ENCODE results near the gene MLPH.

Gene MLPH

GRCh38 chr2:237474931-237475703 is 11.9 kb upstream of the MLPH start:
- no peaks in the 10 kb centered on the region for H3K79me1 ChIP-seq (ENCODE audit: low read depth, low read length)
- peak overlapping the region; percentile 58 to 88 for H3K4me3 ChIP-seq (ENCODE audit: low read length in 2 of 2)
- H4K91ac ChIP-seq (ENCODE audit: low read depth, low read length, poor library complexity) = no peak overlapping the region
- H3K4me2 ChIP-seq (ENCODE audit: insufficient read depth, low read length, poor library complexity, severe bottlenecking) = peak overlapping the region; percentile 75
- peak overlapping the region; percentile 82 for H3K9ac ChIP-seq (ENCODE audit: low read depth, low read length, poor library complexity)
- H3K14ac ChIP-seq (ENCODE audit: low read length) = no peak overlapping the region
- H2BK120ac ChIP-seq (ENCODE audit: low read depth, low read length) = no peak overlapping the region
- H3K23ac ChIP-seq (ENCODE audit: low read depth, low read length, poor library complexity) = no peak overlapping the region
- peak overlapping the region; percentile 67 for H3K27ac ChIP-seq (replicated peaks; ENCODE audit: low read length)
- peak overlapping the region; percentile 54 for H2BK5ac ChIP-seq (ENCODE audit: low read length)
- H4K8ac ChIP-seq (ENCODE audit: low read depth, low read length) = peak overlapping the region; percentile 29
- peak overlapping the region; percentile 41 for H2AK5ac ChIP-seq (ENCODE audit: low read depth, low read length)
- H3K4me1 ChIP-seq (ENCODE audit: control insufficient read depth in 2 of 2, insufficient read depth in 1 of 2, low read depth in 1 of 2, low read length in 2 of 2) = peaks cover 3 to 7% of the 10 kb centered on the region in 2 donors
- H2BK12ac ChIP-seq (ENCODE audit: low read length) = no peak overlapping the region
- H3K4ac ChIP-seq (ENCODE audit: low read length) = peak overlapping the region; percentile 7
- peak; percentile 76 for DNase-seq (ENCODE audit: low spot score)
- H2AFZ ChIP-seq (ENCODE audit: low read length) = peak overlapping the region; percentile 95
- H3K36me3 ChIP-seq (replicated peaks in 1 of 2; ENCODE audit: control insufficient read depth in 2 of 2, insufficient read depth in 2 of 2, low read length in 2 of 2) = no peaks in the 10 kb centered on the region
- peaks cover 0 to 26% (median 14%) of the 10 kb centered on the region in 3 experiments for H3K27me3 ChIP-seq (ENCODE audit: control insufficient read depth in 3 of 3, insufficient read depth in 3 of 3, low read depth in 1 of 3, low read length in 3 of 3)
- no peaks in the 10 kb centered on the region for H3K9me3 ChIP-seq (replicated peaks in 1 of 2; ENCODE audit: control insufficient read depth in 2 of 2, insufficient read depth in 1 of 2, low read depth in 1 of 2, low read length in 2 of 2)
- WGBS, 2 donors (ENCODE audit: extremely low coverage in 2 of 2, insufficient read length in 2 of 2, insufficient replicate concordance in 1 of 2) = no CpG with 5 or more reads among the region's 79 CpGs
- peak overlapping the region; percentile 95 for H3K18ac ChIP-seq (ENCODE audit: low read length)
- H2BK15ac ChIP-seq (ENCODE audit: low read length) = no peak overlapping the region

GRCh38 chr2:237475704-237476141 is 11.3 kb upstream of the MLPH start:
- no peaks in the 10 kb centered on the region for H3K79me1 ChIP-seq (ENCODE audit: low read depth, low read length)
- no peak overlapping the region for H4K8ac ChIP-seq (ENCODE audit: low read depth, low read length)
- peak overlapping the region; percentile 75 for H3K4me2 ChIP-seq (ENCODE audit: insufficient read depth, low read length, poor library complexity, severe bottlenecking)
- no peak overlapping the region for H2BK120ac ChIP-seq (ENCODE audit: low read depth, low read length)
- H3K27me3 ChIP-seq (ENCODE audit: control insufficient read depth in 3 of 3, insufficient read depth in 3 of 3, low read depth in 1 of 3, low read length in 3 of 3) = peaks cover 0 to 32% (median 11%) of the 10 kb centered on the region in 3 experiments
- no peak overlapping the region for H2BK12ac ChIP-seq (ENCODE audit: low read length)
- H2AFZ ChIP-seq (ENCODE audit: low read length) = peak overlapping the region; percentile 95
- H3K4ac ChIP-seq (ENCODE audit: low read length) = no peak overlapping the region
- no CpG with 5 or more reads among the region's 17 CpGs for WGBS, 2 donors (ENCODE audit: extremely low coverage in 2 of 2, insufficient read length in 2 of 2, insufficient replicate concordance in 1 of 2)
- H2BK15ac ChIP-seq (ENCODE audit: low read length) = no peak overlapping the region
- DNase-seq (ENCODE audit: low spot score) = peak; percentile 21
- H3K14ac ChIP-seq (ENCODE audit: low read length) = no peak overlapping the region
- H3K36me3 ChIP-seq (replicated peaks in 1 of 2; ENCODE audit: control insufficient read depth in 2 of 2, insufficient read depth in 2 of 2, low read length in 2 of 2) = no peaks in the 10 kb centered on the region
- no peak overlapping the region for H3K9ac ChIP-seq (ENCODE audit: low read depth, low read length, poor library complexity)
- H3K4me3 ChIP-seq (ENCODE audit: low read length in 2 of 2) = peak overlapping the region; percentile 58 to 74
- no peak overlapping the region for H2AK5ac ChIP-seq (ENCODE audit: low read depth, low read length)
- H3K9me3 ChIP-seq (replicated peaks in 1 of 2; ENCODE audit: control insufficient read depth in 2 of 2, insufficient read depth in 1 of 2, low read depth in 1 of 2, low read length in 2 of 2) = no peaks in the 10 kb centered on the region
- H4K91ac ChIP-seq (ENCODE audit: low read depth, low read length, poor library complexity) = no peak overlapping the region
- H3K23ac ChIP-seq (ENCODE audit: low read depth, low read length, poor library complexity) = no peak overlapping the region
- peak overlapping the region; percentile 63 for H3K18ac ChIP-seq (ENCODE audit: low read length)
- peaks cover 3 to 7% of the 10 kb centered on the region in 2 donors for H3K4me1 ChIP-seq (ENCODE audit: control insufficient read depth in 2 of 2, insufficient read depth in 1 of 2, low read depth in 1 of 2, low read length in 2 of 2)
- H2BK5ac ChIP-seq (ENCODE audit: low read length) = no peak overlapping the region
- H3K27ac ChIP-seq (replicated peaks; ENCODE audit: low read length) = no peak overlapping the region

GRCh38 chr2:237478095-237478494 is 9.0 kb upstream of the MLPH start:
- peaks cover 3 to 7% of the 10 kb centered on the region in 2 donors for H3K4me1 ChIP-seq (ENCODE audit: control insufficient read depth in 2 of 2, insufficient read depth in 1 of 2, low read depth in 1 of 2, low read length in 2 of 2)
- no peak overlapping the region for H2BK5ac ChIP-seq (ENCODE audit: low read length)
- H3K27ac ChIP-seq (replicated peaks; ENCODE audit: low read length) = no peak overlapping the region
- no CpG with 5 or more reads among the region's 2 CpGs for WGBS, 2 donors (ENCODE audit: extremely low coverage in 2 of 2, insufficient read length in 2 of 2, insufficient replicate concordance in 1 of 2)
- H4K8ac ChIP-seq (ENCODE audit: low read depth, low read length) = no peak overlapping the region
- no peak overlapping the region for H3K4me2 ChIP-seq (ENCODE audit: insufficient read depth, low read length, poor library complexity, severe bottlenecking)
- no peak overlapping the region for H2BK120ac ChIP-seq (ENCODE audit: low read depth, low read length)
- DNase-seq (ENCODE audit: low spot score) = no peak
- H3K23ac ChIP-seq (ENCODE audit: low read depth, low read length, poor library complexity) = no peak overlapping the region
- no peak overlapping the region for H3K14ac ChIP-seq (ENCODE audit: low read length)
- no peaks in the 10 kb centered on the region for H3K79me1 ChIP-seq (ENCODE audit: low read depth, low read length)
- H3K36me3 ChIP-seq (replicated peaks in 1 of 2; ENCODE audit: control insufficient read depth in 2 of 2, insufficient read depth in 2 of 2, low read length in 2 of 2) = no peaks in the 10 kb centered on the region
- H2AFZ ChIP-seq (ENCODE audit: low read length) = no peak overlapping the region
- H3K4ac ChIP-seq (ENCODE audit: low read length) = no peak overlapping the region
- peaks cover 0 to 51% (median 11%) of the 10 kb centered on the region in 3 experiments for H3K27me3 ChIP-seq (ENCODE audit: control insufficient read depth in 3 of 3, insufficient read depth in 3 of 3, low read depth in 1 of 3, low read length in 3 of 3)
- no peaks in the 10 kb centered on the region for H3K9me3 ChIP-seq (replicated peaks in 1 of 2; ENCODE audit: control insufficient read depth in 2 of 2, insufficient read depth in 1 of 2, low read depth in 1 of 2, low read length in 2 of 2)
- no peak overlapping the region for H3K9ac ChIP-seq (ENCODE audit: low read depth, low read length, poor library complexity)
- no peak overlapping the region for H3K18ac ChIP-seq (ENCODE audit: low read length)
- H2BK12ac ChIP-seq (ENCODE audit: low read length) = no peak overlapping the region
- H2BK15ac ChIP-seq (ENCODE audit: low read length) = no peak overlapping the region
- no peak overlapping the region for H2AK5ac ChIP-seq (ENCODE audit: low read depth, low read length)
- no peak overlapping the region for H3K4me3 ChIP-seq (ENCODE audit: low read length in 2 of 2)
- H4K91ac ChIP-seq (ENCODE audit: low read depth, low read length, poor library complexity) = no peak overlapping the region

- H3K27me3 ChIP-seq (ENCODE audit: control insufficient read depth in 3 of 3, insufficient read depth in 3 of 3, low read depth in 1 of 3, low read length in 3 of 3) = peaks cover 0 to 55% (median 11%) of the 10 kb centered on the region in 3 experiments
- no peak overlapping the region for H2BK12ac ChIP-seq (ENCODE audit: low read length)
- DNase-seq (ENCODE audit: low spot score) = no peak
- H3K4me2 ChIP-seq (ENCODE audit: insufficient read depth, low read length, poor library complexity, severe bottlenecking) = no peak overlapping the region
- H3K14ac ChIP-seq (ENCODE audit: low read length) = no peak overlapping the region
- H2BK15ac ChIP-seq (ENCODE audit: low read length) = no peak overlapping the region
- no peak overlapping the region for H3K4me3 ChIP-seq (ENCODE audit: low read length in 2 of 2)
- WGBS, 2 donors (ENCODE audit: extremely low coverage in 2 of 2, insufficient read length in 2 of 2, insufficient replicate concordance in 1 of 2) = no CpG with 5 or more reads among the region's 3 CpGs
- H2BK120ac ChIP-seq (ENCODE audit: low read depth, low read length) = no peak overlapping the region
- H4K8ac ChIP-seq (ENCODE audit: low read depth, low read length) = no peak overlapping the region
- H3K79me1 ChIP-seq (ENCODE audit: low read depth, low read length) = no peaks in the 10 kb centered on the region
- no peaks in the 10 kb centered on the region for H3K36me3 ChIP-seq (replicated peaks in 1 of 2; ENCODE audit: control insufficient read depth in 2 of 2, insufficient read depth in 2 of 2, low read length in 2 of 2)
- H4K91ac ChIP-seq (ENCODE audit: low read depth, low read length, poor library complexity) = no peak overlapping the region
- H2AK5ac ChIP-seq (ENCODE audit: low read depth, low read length) = no peak overlapping the region
- H2BK5ac ChIP-seq (ENCODE audit: low read length) = no peak overlapping the region
- no peaks in the 10 kb centered on the region for H3K9me3 ChIP-seq (replicated peaks in 1 of 2; ENCODE audit: control insufficient read depth in 2 of 2, insufficient read depth in 1 of 2, low read depth in 1 of 2, low read length in 2 of 2)
- H3K4ac ChIP-seq (ENCODE audit: low read length) = no peak overlapping the region
- no peak overlapping the region for H2AFZ ChIP-seq (ENCODE audit: low read length)
- H3K27ac ChIP-seq (replicated peaks; ENCODE audit: low read length) = no peak overlapping the region
- H3K23ac ChIP-seq (ENCODE audit: low read depth, low read length, poor library complexity) = no peak overlapping the region
- no peak overlapping the region for H3K9ac ChIP-seq (ENCODE audit: low read depth, low read length, poor library complexity)
- no peak overlapping the region for H3K18ac ChIP-seq (ENCODE audit: low read length)
- peaks cover 3 to 7% of the 10 kb centered on the region in 2 donors for H3K4me1 ChIP-seq (ENCODE audit: control insufficient read depth in 2 of 2, insufficient read depth in 1 of 2, low read depth in 1 of 2, low read length in 2 of 2)
These were observed 8.1 kb upstream of the MLPH start for GRCh38 chr2:237478979-237479378.
